ENCODE data around the gene NOCT. TPM values are rescaled to one million over a fixed set of nuclear protein-coding genes. Genes with fewer than 3 reads are reported as not detected.

The NOCT gene
- polyA plus RNA-seq, 1 donor (not counting 4 experiments of a cell fraction or from before 2014, with no cell fraction given): 12.6 TPM

GRCh38 chr4:139014371-139015268 lies 961 bp upstream of the NOCT start:
- H2AFZ ChIP-seq (ENCODE audit: control insufficient read depth, low read length): peak overlapping the region; percentile 67
- peak; percentile 90 for DNase-seq (ENCODE audit: low read depth, low spot score)
- dilution Hi-C loops (cut with MboI; ENCODE audit: extremely low pct_ligation_motif_present, low sequenced_read_pairs): no loop called here
- peaks cover 8% of the 10 kb centered on the region for H4K20me1 ChIP-seq (ENCODE audit: control insufficient read depth, extremely low read depth, insufficient read depth, low read length)
- H3K9me1 ChIP-seq (ENCODE audit: control insufficient read depth, extremely low read depth, insufficient read depth, low read length): peaks cover 5% of the 10 kb centered on the region
- H3K36me3 ChIP-seq (ENCODE audit: control insufficient read depth in 2 of 2, extremely low read depth in 1 of 2, insufficient read depth in 2 of 2, low read length in 2 of 2): peaks cover 0 to under 1% of the 10 kb centered on the region in 2 experiments
- H3K4me2 ChIP-seq (ENCODE audit: control insufficient read depth, extremely low read depth, insufficient read depth, low read depth, low read length): peak overlapping the region; percentile 96
- H3K27ac ChIP-seq (ENCODE audit: control insufficient read depth, insufficient read depth, low read length): peak overlapping the region; percentile 99
- peak overlapping the region; percentile 58 to 96 (median 94) for H3K4me3 ChIP-seq (ENCODE audit: control insufficient read depth in 2 of 3, extremely low read depth in 1 of 3, insufficient read depth in 2 of 3, low read depth in 1 of 3, low read length in 3 of 3)
- H3K79me2 ChIP-seq (ENCODE audit: control insufficient read depth, insufficient read depth, low read length): peaks cover 40% of the 10 kb centered on the region
- peak; percentile 65 for FAIRE-seq
- peaks cover 36% of the 10 kb centered on the region for H3K4me1 ChIP-seq (ENCODE audit: control insufficient read depth, extremely low read depth, insufficient read depth, low read length)
- H3K9me3 ChIP-seq (ENCODE audit: control insufficient read depth, low read depth, low read length): no peaks in the 10 kb centered on the region
- no peaks in the 10 kb centered on the region for H3K27me3 ChIP-seq (ENCODE audit: control insufficient read depth, extremely low read depth, insufficient read depth, low read length)
- H3K9ac ChIP-seq (ENCODE audit: control insufficient read depth, extremely low read depth, insufficient read depth, low read length): peak overlapping the region; percentile 97
- TF ChIP-seq EZH2 (IDR thresholded peaks at IDR 0.05; ENCODE audit: low read length): no peak
- TF ChIP-seq CTCF (optimal IDR thresholded peaks at IDR 0.05 in 1 of 3, IDR thresholded peaks at IDR 0.05 in 1 of 3, conservative IDR thresholded peaks at IDR 0.05 in 1 of 3; ENCODE audit: extremely low read depth in 1 of 3, insufficient read depth in 2 of 3, low read length in 3 of 3): no peak

- Histone ChIP-seq H3K9me3 (ENCODE audit: control insufficient read depth, low read depth, low read length) (no peaks in the 10 kb centered on the region), H3K9ac (ENCODE audit: control insufficient read depth, extremely low read depth, insufficient read depth, low read length) (peak overlapping the region; percentile 97), H3K9me1 (ENCODE audit: control insufficient read depth, extremely low read depth, insufficient read depth, low read length) (peaks cover 5% of the 10 kb centered on the region), H3K27ac (ENCODE audit: control insufficient read depth, insufficient read depth, low read length) (peak overlapping the region; percentile 99), H3K4me3 (ENCODE audit: control insufficient read depth in 2 of 3, extremely low read depth in 1 of 3, insufficient read depth in 2 of 3, low read depth in 1 of 3, low read length in 3 of 3) (peak overlapping the region; percentile 58 to 96 (median 94)), H4K20me1 (ENCODE audit: control insufficient read depth, extremely low read depth, insufficient read depth, low read length) (peaks cover 11% of the 10 kb centered on the region), H3K79me2 (ENCODE audit: control insufficient read depth, insufficient read depth, low read length) (peaks cover 53% of the 10 kb centered on the region), H2AFZ (ENCODE audit: control insufficient read depth, low read length) (peak overlapping the region; percentile 30), H3K27me3 (ENCODE audit: control insufficient read depth, extremely low read depth, insufficient read depth, low read length) (no peaks in the 10 kb centered on the region), H3K4me1 (ENCODE audit: control insufficient read depth, extremely low read depth, insufficient read depth, low read length) (peaks cover 37% of the 10 kb centered on the region), H3K4me2 (ENCODE audit: control insufficient read depth, extremely low read depth, insufficient read depth, low read depth, low read length) (peak overlapping the region; percentile 88), H3K36me3 (ENCODE audit: control insufficient read depth in 2 of 2, extremely low read depth in 1 of 2, insufficient read depth in 2 of 2, low read length in 2 of 2) (peaks cover 2 to 5% of the 10 kb centered on the region in 2 experiments)
- DNase-seq (ENCODE audit: low read depth, low spot score) (no peak), FAIRE-seq (no peak)
- dilution Hi-C loops (cut with MboI; ENCODE audit: extremely low pct_ligation_motif_present, low sequenced_read_pairs): no loop called here
- TF ChIP-seq EZH2 (IDR thresholded peaks at IDR 0.05; ENCODE audit: low read length) (no peak), CTCF (optimal IDR thresholded peaks at IDR 0.05 in 1 of 3, IDR thresholded peaks at IDR 0.05 in 1 of 3, conservative IDR thresholded peaks at IDR 0.05 in 1 of 3; ENCODE audit: extremely low read depth in 1 of 3, insufficient read depth in 2 of 3, low read length in 3 of 3) (peak in 1 of 3 experiments; percentile 10)
These were observed 429 bp downstream of the NOCT start for GRCh38 chr4:139015948-139016471.

All from keratinocyte (primary cell).